ENCODE data around the gene ZNF232.
A peak's percentile ranks its signal among the peaks of the same experiment; 100 is the strongest.
"Not testable (repeated sequence)": the region's sequence is repeated elsewhere in the genome, so short reads cannot be mapped to it uniquely, and the experiment has no call there.

The ZNF232 gene

GRCh38 chr17:5096731-5097100, 15.0 kb downstream of the ZNF232 start:
- no peak for DNase-seq

GRCh38 chr17:5092218-5093010, 19.3 kb downstream of the ZNF232 start:
- no peak for DNase-seq

DNA sequence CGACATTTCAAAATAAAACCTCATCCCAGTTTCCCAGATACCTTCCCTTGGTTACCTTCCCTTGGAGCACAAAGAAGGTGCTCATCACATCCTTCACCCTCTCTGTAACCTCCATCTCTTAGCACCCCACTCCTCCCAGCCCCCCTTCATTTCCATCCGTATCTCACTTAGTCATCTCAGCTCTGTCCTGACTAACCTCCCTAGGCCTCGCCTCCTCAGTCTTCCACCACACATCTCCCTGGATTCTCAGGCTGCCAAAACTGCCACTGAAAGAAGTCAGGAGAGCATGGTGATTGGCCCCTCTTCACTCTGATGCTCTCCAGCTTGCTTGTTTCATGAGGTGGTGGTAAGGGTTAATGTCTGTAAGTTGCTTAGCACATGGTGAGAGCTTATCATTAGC, 31.1 kb downstream of the ZNF232 start:
- DNase-seq: no peak

- peak; percentile 94 for DNase-seq
Observed at GRCh38 chr17:5078106-5079028, 33.3 kb downstream of the ZNF232 start, which contains the start of gene ZFP3. Gene ZFP3 (plus strand): TSS chr17:5078467. CDS start chr17:5091505, 13,038 bp downstream.

- DNase-seq: no peak
Observed at GRCh38 chr17:5077781-5078105, 33.9 kb downstream of the ZNF232 start.

- DNase-seq: not testable (repeated sequence)
Observed at GRCh38 chr17:5077275-5077674, 34.4 kb downstream of the ZNF232 start.

- DNase-seq: not testable (repeated sequence)
Observed at GRCh38 chr17:5075472-5075871, 36.2 kb downstream of the ZNF232 start.

DNA sequence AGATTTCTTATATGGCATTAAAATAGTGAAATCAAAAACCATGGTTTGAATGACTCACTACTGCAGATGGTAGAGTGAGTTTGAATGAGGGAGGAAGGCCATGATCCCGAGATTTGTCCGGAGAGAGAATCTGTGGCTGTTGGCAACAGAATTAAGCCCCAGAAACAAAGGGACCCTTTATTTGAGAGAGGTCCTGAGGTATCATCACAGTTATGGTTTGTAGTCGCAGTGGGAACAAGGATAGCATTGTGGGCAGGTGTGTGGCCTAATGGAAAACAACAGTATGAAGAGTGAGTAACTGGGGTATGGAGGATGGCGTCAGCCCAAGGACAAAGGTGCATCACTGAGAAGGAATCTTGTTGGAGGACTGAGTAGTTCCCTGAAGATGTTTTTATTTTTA, 42.0 kb downstream of the ZNF232 start:
- no peak for DNase-seq

- no peak for DNase-seq
Observed at GRCh38 chr17:5068236-5068635, 43.4 kb downstream of the ZNF232 start.

- DNase-seq: no peak
Observed at GRCh38 chr17:5065227-5065744, 46.4 kb downstream of the ZNF232 start.
